ENCODE measurements around the gene SKP1. TPM values are rescaled to one million over a fixed set of nuclear protein-coding genes. Genes with fewer than 3 reads are reported as not detected.

SKP1 gene
- total and polyA plus RNA-seq, 5 donors from 2014 or later: 310 to 1,272 (median 1,236) TPM

DNA sequence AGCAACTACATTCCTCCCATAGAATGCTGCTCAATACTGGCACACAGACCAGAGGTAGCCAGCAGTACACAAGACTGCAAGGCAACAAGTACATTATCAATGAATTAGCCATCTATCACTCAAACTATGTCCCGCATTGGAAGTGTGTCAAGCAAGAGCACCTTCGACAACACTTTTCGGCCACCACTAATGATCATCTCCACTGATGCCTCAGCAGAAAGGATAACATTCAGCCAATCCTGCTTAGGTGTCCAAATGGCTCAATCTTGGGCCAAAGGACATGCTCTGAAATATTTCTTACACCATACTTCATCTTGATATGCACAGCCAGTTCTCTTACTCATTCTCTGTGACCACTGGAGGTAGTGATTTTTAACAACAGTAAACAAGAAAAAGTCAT, 25.0 kb downstream of the SKP1 start:
- Histone ChIP-seq H3K27ac (ENCODE audit: insufficient read depth, low read length, poor library complexity, severe bottlenecking) (peak overlapping the region; percentile 60), H3K27me3 (ENCODE audit: control insufficient read depth, insufficient read depth, low read length) (no peaks in the 10 kb centered on the region), H3K9me3 (ENCODE audit: control insufficient read depth in 2 of 2, low read length in 2 of 2) (no peaks in the 10 kb centered on the region), H3K4me3 (ENCODE audit: low read depth, low read length) (peak overlapping the region; percentile 7), H3K36me3 (ENCODE audit: control insufficient read depth, insufficient read depth, low read length) (peaks cover 75% of the 10 kb centered on the region), H3K4me1 (ENCODE audit: control insufficient read depth, insufficient read depth, low read length, poor library complexity, severe bottlenecking) (peaks cover 23% of the 10 kb centered on the region)
- no peaks in the 10 kb centered on the region for H3K27me3 Mint-ChIP-seq
- peaks cover 22 to 80% (median 48%) of the 10 kb centered on the region in 4 donors for H3K4me1 Mint-ChIP-seq
- peaks cover 48% of the 10 kb centered on the region for H3K36me3 Mint-ChIP-seq
- no peak for DNase-seq
- no peaks in the 10 kb centered on the region for H3K9me3 Mint-ChIP-seq
- peak overlapping the region in 1 of 4 donors; percentile 31 for H3K4me3 Mint-ChIP-seq
- ATAC-seq (ENCODE audit: low read depth in 2 of 2): no peak
- H3K27ac Mint-ChIP-seq: peak overlapping the region; percentile 76 to 91 (median 90)

DNA sequence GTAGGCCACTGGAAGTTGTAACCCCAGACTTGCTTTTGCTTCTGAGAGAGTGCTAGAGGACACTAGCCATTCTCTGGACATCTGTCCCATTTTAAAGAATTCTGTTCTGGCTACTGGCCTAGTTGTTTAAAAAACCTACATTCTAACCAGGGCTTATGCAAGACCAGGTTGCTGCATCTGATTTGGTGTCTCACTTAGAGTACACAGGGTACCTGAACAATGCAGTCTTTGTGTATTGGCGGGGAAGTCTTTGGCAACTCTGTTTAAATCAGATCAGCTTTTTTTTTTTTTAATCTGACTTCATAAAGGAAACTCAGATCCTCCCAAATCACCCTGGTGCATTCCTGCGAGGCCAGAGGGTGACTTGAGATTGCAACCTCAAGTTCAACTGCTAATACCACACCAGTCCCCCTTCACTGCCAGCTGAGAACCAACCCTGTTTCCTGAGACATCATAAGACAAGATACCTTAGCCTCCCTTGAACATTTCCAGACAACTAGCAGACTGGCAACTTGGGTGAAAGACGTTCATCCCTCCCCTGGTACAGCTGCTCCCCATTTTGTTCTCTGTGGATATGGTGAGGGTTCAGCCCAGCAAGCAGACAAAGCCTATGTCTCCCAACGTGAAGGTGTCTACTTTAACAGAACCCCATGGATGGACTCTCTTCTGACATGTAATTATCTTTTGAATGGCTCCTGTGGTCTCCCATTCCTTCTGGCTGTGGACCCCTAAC, 27.0 kb downstream of the SKP1 start:
- Mint-ChIP-seq H3K36me3 (peaks cover 47% of the 10 kb centered on the region), H3K27me3 (no peaks in the 10 kb centered on the region), H3K9me3 (no peaks in the 10 kb centered on the region), H3K4me1 (peaks cover 9 to 76% (median 32%) of the 10 kb centered on the region in 4 donors), H3K4me3 (peak overlapping the region in 2 of 4 donors; percentile 46 to 77), H3K27ac (peak overlapping the region; percentile 86 to 91 (median 90))
- H3K4me1 ChIP-seq (ENCODE audit: control insufficient read depth, insufficient read depth, low read length, poor library complexity, severe bottlenecking): peaks cover 24% of the 10 kb centered on the region
- peak overlapping the region; percentile 38 for H3K27ac ChIP-seq (ENCODE audit: insufficient read depth, low read length, poor library complexity, severe bottlenecking)
- peaks cover 74% of the 10 kb centered on the region for H3K36me3 ChIP-seq (ENCODE audit: control insufficient read depth, insufficient read depth, low read length)
- no peaks in the 10 kb centered on the region for H3K9me3 ChIP-seq (ENCODE audit: control insufficient read depth in 2 of 2, low read length in 2 of 2)
- ATAC-seq (ENCODE audit: low read depth in 2 of 2) (no peak), DNase-seq (no peak)
- no peaks in the 10 kb centered on the region for H3K27me3 ChIP-seq (ENCODE audit: control insufficient read depth, insufficient read depth, low read length)
- H3K4me3 ChIP-seq (ENCODE audit: low read depth, low read length): no peak overlapping the region

DNA sequence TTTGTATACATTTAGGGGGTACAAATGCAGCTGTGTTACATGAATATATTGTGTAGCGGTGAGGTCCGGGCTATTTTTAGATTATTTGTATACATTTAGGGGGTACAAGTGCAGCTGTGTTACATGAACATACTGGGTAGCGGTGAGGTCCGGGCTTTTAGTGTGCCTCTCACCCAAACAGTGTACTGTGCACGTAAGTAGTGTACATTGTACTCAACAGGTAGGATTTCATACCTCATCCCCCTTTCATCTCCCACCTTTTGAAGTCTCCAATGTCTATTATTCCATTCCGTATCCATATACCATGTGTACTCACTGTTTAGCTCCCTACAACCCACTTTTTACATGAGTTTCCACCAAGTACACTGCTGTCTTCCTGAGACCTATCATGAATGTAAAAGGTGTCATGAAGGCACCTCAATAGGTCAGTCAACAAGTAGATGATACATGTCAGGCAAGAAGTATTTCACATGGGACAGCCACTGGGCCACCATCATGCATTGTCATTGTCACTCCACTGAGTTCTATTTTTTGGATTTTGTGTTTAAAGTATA, 27.7 kb downstream of the SKP1 start:
- H3K36me3 Mint-ChIP-seq: peaks cover 51% of the 10 kb centered on the region
- DNase-seq: no peak

DNA sequence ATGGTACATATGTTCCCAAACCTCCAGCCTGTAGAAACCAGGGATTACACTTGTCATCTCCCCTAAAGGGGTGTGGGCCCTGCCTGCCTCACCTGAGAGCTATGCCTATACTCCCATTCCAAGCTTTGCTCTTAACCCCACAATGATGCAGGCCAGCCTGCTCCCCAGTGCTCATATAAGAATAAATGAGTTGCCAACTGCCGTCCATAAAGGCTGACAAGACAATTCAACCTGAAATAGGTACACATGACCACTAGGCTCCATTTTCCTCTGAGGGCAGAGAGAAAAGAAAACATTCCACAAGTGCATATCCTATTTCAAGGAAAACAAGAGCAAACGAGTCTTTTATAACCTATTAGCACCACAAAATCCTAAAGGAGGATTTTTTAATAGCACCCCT, 28.4 kb downstream of the SKP1 start:
- peaks cover 49% of the 10 kb centered on the region for H3K36me3 Mint-ChIP-seq
- ATAC-seq (ENCODE audit: low read depth in 2 of 2): no peak
- no peaks in the 10 kb centered on the region for H3K9me3 Mint-ChIP-seq
- H3K4me3 ChIP-seq (ENCODE audit: low read depth, low read length): no peak overlapping the region
- peaks cover 77% of the 10 kb centered on the region for H3K36me3 ChIP-seq (ENCODE audit: control insufficient read depth, insufficient read depth, low read length)
- peaks cover 28% of the 10 kb centered on the region for H3K4me1 ChIP-seq (ENCODE audit: control insufficient read depth, insufficient read depth, low read length, poor library complexity, severe bottlenecking)
- peak overlapping the region; percentile 12 to 47 (median 29) for H3K27ac Mint-ChIP-seq
- no peak overlapping the region for H3K4me3 Mint-ChIP-seq
- no peaks in the 10 kb centered on the region for H3K27me3 ChIP-seq (ENCODE audit: control insufficient read depth, insufficient read depth, low read length)
- no peaks in the 10 kb centered on the region for H3K9me3 ChIP-seq (ENCODE audit: control insufficient read depth in 2 of 2, low read length in 2 of 2)
- H3K4me1 Mint-ChIP-seq: peaks cover 5 to 71% (median 25%) of the 10 kb centered on the region in 4 donors
- no peak for DNase-seq
- no peaks in the 10 kb centered on the region for H3K27me3 Mint-ChIP-seq
- no peak overlapping the region for H3K27ac ChIP-seq (ENCODE audit: insufficient read depth, low read length, poor library complexity, severe bottlenecking)

More for the DNA sequence above, 27.7 kb downstream of the SKP1 start:
- Mint-ChIP-seq H3K4me3 (no peak overlapping the region), H3K9me3 (no peaks in the 10 kb centered on the region), H3K27me3 (no peaks in the 10 kb centered on the region), H3K4me1 (peaks cover 5 to 75% (median 28%) of the 10 kb centered on the region in 4 donors), H3K27ac (peak overlapping the region; percentile 86 to 91 (median 90))
- Histone ChIP-seq H3K4me1 (ENCODE audit: control insufficient read depth, insufficient read depth, low read length, poor library complexity, severe bottlenecking) (peaks cover 28% of the 10 kb centered on the region), H3K36me3 (ENCODE audit: control insufficient read depth, insufficient read depth, low read length) (peaks cover 76% of the 10 kb centered on the region), H3K9me3 (ENCODE audit: control insufficient read depth in 2 of 2, low read length in 2 of 2) (no peaks in the 10 kb centered on the region), H3K4me3 (ENCODE audit: low read depth, low read length) (no peak overlapping the region), H3K27me3 (ENCODE audit: control insufficient read depth, insufficient read depth, low read length) (no peaks in the 10 kb centered on the region), H3K27ac (ENCODE audit: insufficient read depth, low read length, poor library complexity, severe bottlenecking) (no peak overlapping the region)
- ATAC-seq (ENCODE audit: low read depth in 2 of 2): no peak

DNA sequence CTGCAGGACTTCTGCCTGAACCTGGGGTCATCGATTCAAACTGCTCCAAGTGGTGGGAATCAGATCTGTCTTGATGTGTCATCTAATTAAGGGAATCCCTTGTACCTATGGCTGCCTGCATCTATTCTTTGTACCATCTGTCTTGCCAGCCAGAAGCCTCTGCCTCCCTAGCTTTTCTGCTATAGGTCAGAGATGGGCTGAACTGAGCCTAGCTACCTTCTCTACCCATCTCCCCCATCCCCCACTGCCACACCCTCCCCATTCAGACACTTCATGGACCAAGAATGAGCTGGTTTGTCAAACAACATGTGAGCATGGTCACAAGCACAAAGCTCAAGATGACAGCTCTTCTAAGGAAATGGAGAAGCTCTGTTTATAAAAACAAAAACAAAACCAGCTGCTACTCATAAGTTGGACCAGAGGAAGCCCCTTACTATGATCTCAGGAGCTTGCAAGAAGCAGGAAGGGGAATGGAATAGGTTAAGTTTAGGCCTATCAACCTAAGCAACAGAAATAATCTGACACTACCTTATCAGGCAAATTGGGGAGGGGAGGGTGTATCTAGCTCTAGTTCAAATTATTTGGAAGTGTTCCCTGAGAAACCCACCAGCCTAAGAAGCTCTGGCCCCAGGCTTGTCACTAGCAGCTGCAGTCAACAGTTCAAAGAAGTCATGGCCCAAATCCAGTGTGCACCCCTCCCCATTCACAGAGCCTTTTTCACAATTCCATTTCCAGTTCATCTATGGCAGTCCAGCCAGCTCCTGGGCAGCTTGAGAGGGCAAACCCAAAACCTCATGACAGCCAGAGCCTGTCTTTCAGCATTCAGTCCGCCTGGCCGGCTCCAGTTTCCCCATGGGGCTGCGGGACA, 29.9 kb downstream of the SKP1 start:
- no peaks in the 10 kb centered on the region for H3K27me3 Mint-ChIP-seq
- Histone ChIP-seq H3K27ac (ENCODE audit: insufficient read depth, low read length, poor library complexity, severe bottlenecking) (no peak overlapping the region), H3K4me3 (ENCODE audit: low read depth, low read length) (no peak overlapping the region), H3K9me3 (ENCODE audit: control insufficient read depth in 2 of 2, low read length in 2 of 2) (no peaks in the 10 kb centered on the region), H3K4me1 (ENCODE audit: control insufficient read depth, insufficient read depth, low read length, poor library complexity, severe bottlenecking) (peaks cover 24% of the 10 kb centered on the region), H3K36me3 (ENCODE audit: control insufficient read depth, insufficient read depth, low read length) (peaks cover 76% of the 10 kb centered on the region), H3K27me3 (ENCODE audit: control insufficient read depth, insufficient read depth, low read length) (no peaks in the 10 kb centered on the region)
- ATAC-seq (ENCODE audit: low read depth in 2 of 2) (no peak), DNase-seq (no peak)
- H3K9me3 Mint-ChIP-seq: no peaks in the 10 kb centered on the region
- peaks cover 5 to 67% (median 22%) of the 10 kb centered on the region in 4 donors for H3K4me1 Mint-ChIP-seq
- peaks cover 52% of the 10 kb centered on the region for H3K36me3 Mint-ChIP-seq
- peak overlapping the region in 2 of 3 donors; percentile 45 to 86 for H3K27ac Mint-ChIP-seq
- peak overlapping the region in 1 of 4 donors; percentile 29 for H3K4me3 Mint-ChIP-seq

DNA sequence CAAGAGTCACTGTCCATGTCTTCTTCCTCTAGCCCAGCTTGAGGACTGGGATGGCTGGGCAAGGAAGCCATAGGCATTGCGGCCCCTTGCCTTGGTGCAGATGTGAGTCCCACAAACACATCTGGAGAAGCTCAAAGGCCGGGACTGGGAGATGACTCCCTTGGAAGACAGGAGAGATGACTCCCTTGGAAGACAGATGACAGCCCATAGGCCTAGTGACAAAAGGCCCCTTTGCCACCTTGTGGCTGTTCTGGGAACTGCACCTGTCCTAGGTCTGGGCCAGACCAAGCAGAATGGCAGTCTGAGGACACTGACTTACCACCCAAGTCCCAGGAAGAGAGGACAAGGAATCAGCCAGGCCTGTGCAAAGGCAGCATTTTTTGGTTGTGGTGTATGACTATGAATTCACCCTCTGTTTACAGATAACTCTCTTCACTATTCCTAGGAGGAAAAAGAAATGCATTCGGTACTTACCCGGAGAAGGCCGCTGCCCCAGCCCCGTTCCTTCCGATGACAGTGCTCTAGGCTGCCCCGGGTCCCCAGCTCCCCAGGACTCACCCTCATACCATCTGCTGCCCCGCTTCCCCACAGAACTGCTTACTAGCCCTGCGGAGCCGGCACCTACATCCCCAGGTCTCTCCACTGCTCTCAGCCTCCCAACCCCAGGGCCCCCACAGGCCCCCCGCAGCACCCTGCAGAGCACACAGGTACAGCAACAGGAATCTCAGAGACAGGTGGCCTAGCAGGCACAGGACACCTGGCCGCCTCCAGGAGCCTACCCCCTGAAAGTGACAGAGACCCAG, 30.8 kb downstream of the SKP1 start:
- peak; percentile 73 to 81 for ATAC-seq (ENCODE audit: low read depth in 2 of 2)
- Mint-ChIP-seq H3K4me1 (peaks cover 4 to 66% (median 24%) of the 10 kb centered on the region in 4 donors), H3K4me3 (peak overlapping the region in 2 of 4 donors; percentile 7 to 12), H3K9me3 (no peaks in the 10 kb centered on the region), H3K27ac (peak overlapping the region; percentile 47 to 92 (median 79)), H3K36me3 (peaks cover 56% of the 10 kb centered on the region), H3K27me3 (no peaks in the 10 kb centered on the region)
- DNase-seq: peak; percentile 69 to 79 (median 78)
- peaks cover 76% of the 10 kb centered on the region for H3K36me3 ChIP-seq (ENCODE audit: control insufficient read depth, insufficient read depth, low read length)
- no peak overlapping the region for H3K4me3 ChIP-seq (ENCODE audit: low read depth, low read length)
- H3K27ac ChIP-seq (ENCODE audit: insufficient read depth, low read length, poor library complexity, severe bottlenecking): no peak overlapping the region
- H3K4me1 ChIP-seq (ENCODE audit: control insufficient read depth, insufficient read depth, low read length, poor library complexity, severe bottlenecking): peaks cover 17% of the 10 kb centered on the region
- H3K9me3 ChIP-seq (ENCODE audit: control insufficient read depth in 2 of 2, low read length in 2 of 2): no peaks in the 10 kb centered on the region
- H3K27me3 ChIP-seq (ENCODE audit: control insufficient read depth, insufficient read depth, low read length): no peaks in the 10 kb centered on the region
